NCI-H2196 treated with DMSO at 0.1 percent for 48 hours (cell line): ENCODE measurements around the gene CAPN7.

Experiments
- DNase-seq: peaks from one replicate; lab custom pipeline; 2025; ENCODE audit not compliant: unreplicated experiment; lab: John Stamatoyannopoulos, UW

The CAPN7 gene

DNA sequence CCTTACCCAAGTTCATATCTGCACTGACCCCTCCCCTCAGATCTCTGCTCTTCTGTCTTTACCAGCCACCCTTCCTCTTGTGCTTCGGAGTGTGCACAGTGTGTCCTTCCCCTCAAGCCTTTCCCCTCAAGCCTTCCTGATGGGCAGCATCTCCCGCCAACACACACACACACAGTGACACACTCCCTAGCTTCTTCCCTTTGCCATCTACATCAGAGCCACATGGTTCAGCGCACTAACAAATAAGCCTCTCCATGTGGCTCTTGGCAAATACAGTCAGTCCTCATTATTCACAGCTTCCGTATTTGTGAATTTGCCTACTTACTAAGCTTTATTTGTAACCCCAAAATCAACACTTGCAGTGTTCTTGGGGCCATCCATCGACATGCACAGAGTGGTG lies 88.9 kb downstream of the CAPN7 start:
- DNase-seq = no peak

DNA sequence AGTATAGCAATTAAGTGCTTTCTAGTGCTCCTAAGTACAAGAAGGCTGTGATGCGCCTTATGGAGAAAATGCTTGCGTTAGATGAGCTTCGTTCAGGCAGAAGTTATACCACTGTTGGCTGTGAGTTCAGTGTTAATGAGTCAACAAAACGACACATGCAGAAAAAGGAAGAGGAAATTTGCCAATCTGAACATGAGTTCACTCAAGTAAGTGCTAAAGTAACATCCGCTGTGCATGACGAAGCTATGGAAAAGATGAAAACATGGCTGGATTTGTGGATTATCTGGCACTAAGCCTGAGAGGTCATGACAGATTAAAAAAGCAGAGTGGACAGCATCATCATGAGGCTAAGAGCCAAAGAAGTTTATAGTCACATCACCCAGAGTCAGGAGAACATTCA lies 89.5 kb downstream of the CAPN7 start:
- no peak for DNase-seq

DNA sequence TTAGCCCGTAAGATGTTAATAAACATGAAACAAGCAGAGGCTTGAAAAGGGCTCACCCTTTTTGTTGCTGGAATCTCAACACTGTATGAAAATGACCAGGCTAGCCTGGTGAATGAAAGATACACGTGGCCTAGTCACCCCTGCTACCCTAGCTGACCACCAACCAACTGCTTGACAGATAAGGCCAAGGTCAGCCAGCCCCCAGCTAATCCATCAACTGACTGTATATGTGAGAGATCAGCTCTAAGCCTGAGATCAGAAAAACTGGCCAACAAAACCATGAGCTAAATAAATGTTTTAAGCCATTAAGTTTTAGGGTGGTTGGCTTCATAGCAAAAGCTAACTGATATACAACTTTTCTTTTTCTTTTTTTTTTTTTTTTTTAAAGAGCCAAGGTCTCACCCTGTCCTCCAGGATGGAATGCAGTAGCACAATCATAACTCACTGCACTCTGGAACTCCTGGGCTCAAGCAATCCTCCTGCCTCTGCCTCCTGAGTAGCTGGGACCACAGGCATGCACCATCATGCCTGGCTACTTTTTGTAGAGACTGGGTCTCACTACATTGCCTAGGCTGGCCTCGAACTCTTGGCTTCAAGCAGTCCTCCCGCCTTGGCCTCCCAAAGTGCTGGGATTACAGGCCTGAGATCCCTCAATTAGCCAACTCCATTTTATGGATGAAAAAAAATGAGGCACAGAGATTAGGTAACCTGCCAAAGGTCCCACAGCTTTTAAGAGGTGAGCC lies 91.7 kb downstream of the CAPN7 start:
- no peak for DNase-seq

DNA sequence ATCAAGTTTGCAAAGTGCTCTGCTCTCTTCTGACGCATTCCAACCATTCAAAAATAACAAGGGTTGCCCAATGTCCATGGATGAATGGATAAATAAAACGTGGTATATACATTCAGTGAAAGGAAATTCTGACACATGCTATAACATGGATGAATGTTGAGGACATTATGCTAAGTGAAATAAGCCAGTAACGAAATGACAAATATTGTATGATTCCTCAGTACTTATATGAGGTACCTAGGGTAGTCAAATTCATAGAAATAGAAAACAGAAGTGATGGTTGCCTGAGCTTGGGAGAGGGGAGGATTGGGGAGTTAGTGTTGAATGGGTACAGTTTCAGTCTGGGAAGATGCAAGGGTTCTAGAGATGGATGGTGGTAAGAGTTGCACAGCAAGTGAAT lies 92.5 kb downstream of the CAPN7 start:
- no peak for DNase-seq

DNA sequence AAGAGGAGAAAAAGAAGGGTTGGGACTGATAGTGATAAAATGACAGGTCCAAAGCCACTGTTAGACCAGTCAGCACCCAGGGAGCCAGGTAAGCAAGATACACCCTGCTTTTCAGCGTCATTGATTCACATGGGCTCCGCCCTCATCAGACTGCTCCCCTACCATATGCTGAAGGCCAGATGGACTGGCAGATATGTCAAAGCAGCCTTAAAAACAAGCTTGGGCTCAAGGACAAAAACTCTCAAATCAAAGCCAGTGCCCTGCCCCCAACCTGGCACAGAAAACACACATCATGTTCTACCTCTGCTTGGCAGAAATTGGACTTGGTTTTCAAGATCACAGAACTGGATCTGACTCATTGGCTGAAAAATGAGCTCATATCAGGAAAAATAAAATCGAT lies 93.0 kb downstream of the CAPN7 start:
- DNase-seq = no peak

DNA sequence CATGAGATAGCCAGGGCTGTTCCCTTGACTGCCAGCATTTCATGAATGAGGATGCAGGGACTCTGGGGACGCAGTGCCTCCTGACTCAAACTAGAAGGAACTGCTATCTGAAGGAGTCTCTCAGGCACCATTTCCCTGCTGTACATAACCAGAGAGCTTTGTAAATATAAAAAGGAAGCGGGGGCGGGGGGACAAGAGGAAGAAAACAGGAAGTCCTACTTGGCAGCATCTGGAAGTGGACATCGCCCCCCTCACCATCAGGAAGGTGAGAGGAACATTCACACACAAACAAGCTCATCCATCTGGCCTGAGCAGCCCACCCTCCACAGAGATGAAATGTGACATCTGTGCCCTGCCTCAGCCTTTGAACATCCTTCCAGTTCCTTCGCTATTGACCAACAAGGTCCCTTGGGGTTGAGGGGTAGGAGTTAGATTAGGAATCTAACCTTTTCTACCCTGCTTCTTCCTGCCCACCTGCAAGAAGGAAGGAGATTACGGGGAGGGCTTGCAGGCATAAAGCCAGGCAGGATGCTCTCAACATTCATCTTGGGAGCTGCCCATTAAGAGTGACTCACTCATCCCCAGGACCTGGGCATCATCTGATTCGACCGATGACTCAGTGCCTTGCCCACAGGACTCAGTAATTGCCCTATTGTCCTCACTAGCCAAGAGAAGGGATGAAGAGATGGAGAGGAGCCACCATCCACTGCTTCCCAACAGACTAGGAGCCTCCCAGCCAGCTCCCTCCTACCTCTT lies 94.5 kb downstream of the CAPN7 start:
- DNase-seq = no peak

DNA sequence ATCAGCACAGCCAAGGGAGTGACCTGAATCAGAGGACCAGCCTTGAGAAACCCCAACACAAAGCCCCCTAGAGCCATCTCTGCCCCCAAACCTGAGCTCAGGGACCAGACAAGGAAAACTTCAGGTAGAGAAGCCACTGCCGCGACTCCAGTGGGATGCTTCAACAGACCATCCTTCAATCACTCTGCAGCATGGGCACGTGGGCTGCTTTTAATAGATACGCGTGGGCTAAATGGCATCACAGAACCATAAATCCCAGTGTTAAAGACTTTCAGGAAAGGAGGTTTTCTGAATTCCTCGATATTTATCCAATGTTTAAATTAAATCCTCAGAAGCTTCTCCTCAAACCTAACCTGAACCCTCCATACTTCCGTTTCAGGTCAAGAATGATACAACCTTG lies 95.7 kb downstream of the CAPN7 start:
- DNase-seq = no peak
